Measurements from ENCODE around the gene NEK6.

Gene NEK6

GRCh38 chr9:124254261-124254682, 3.5 kb upstream of the NEK6 start:
- H3K36me3 ChIP-seq (ENCODE audit: control insufficient read depth, low read length), result no peaks in the 10 kb centered on the region
- H3K9me3 ChIP-seq (ENCODE audit: control insufficient read depth, insufficient read depth, low read length), result no peaks in the 10 kb centered on the region
- 0 out of 2 replicates have a peak, but pooled peaks cover 2% of the 10 kb centered on the region for H4K20me1 ChIP-seq (ENCODE audit: control insufficient read depth, insufficient read depth, low read depth, low read length)
- no peaks in the 10 kb centered on the region for H3K9me2 ChIP-seq (replicated peaks; ENCODE audit: control insufficient read depth, low read length)
- H3K27me3 ChIP-seq (ENCODE audit: control insufficient read depth, low read length), result peaks cover 22% of the 10 kb centered on the region
- H3K4me2 ChIP-seq (ENCODE audit: low read length), result peak overlapping the region; percentile 35
- peaks cover 48% of the 10 kb centered on the region for H3K4me1 ChIP-seq (ENCODE audit: control insufficient read depth, low read length)
- TF ChIP-seq EZH2phosphoT487 (IDR thresholded peaks at IDR 0.05; ENCODE audit: borderline replicate concordance, low read length) (no peak), CTCF (IDR thresholded peaks at IDR 0.05; ENCODE audit: low read depth, low read length, poor library complexity, severe bottlenecking) (no peak)
- peak overlapping the region; percentile 17; the same call in 1 of the 2 replicates for H3K27ac ChIP-seq (ENCODE audit: low read depth, low read length)
- H3K79me2 ChIP-seq (ENCODE audit: control insufficient read depth, low read length), result peaks cover 11% of the 10 kb centered on the region
- H3F3A ChIP-seq (ENCODE audit: control insufficient read depth, insufficient read depth), result peaks cover 21% of the 10 kb centered on the region
- H3K4me3 ChIP-seq (ENCODE audit: low read length), result no peak overlapping the region

DNA sequence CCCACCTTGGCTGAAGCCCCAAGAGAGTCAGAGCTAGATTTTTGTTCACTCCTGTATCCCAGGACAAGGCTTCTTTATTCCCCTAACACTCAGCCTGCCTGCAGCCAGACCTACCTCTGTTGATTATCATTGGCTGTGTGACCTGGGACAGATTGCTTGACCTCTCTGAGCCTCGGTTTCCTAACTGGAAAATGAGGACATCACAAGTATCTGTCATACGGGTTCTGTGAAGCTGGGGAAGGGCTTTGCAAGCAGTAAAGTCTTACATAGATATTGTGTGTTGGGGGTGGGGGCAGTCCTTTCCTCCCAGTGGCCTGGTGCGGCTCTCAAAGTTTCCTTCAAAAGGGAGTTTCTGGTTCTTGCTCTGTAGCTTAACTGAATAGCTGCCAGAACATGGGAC, 2.5 kb upstream of the NEK6 start:
- TF ChIP-seq CTCF (IDR thresholded peaks at IDR 0.05; ENCODE audit: low read depth, low read length, poor library complexity, severe bottlenecking) (no peak), EZH2phosphoT487 (IDR thresholded peaks at IDR 0.05; ENCODE audit: borderline replicate concordance, low read length) (no peak)
- Histone ChIP-seq H3K27ac (ENCODE audit: low read depth, low read length) (no peak overlapping the region), H3K9me3 (ENCODE audit: control insufficient read depth, insufficient read depth, low read length) (no peaks in the 10 kb centered on the region), H4K20me1 (ENCODE audit: control insufficient read depth, insufficient read depth, low read depth, low read length) (0 out of 2 replicates have a peak, but pooled peaks cover 7% of the 10 kb centered on the region), H3K4me1 (ENCODE audit: control insufficient read depth, low read length) (peaks cover 57% of the 10 kb centered on the region), H3K4me2 (ENCODE audit: low read length) (no peak overlapping the region), H3K27me3 (ENCODE audit: control insufficient read depth, low read length) (peaks cover 30% of the 10 kb centered on the region), H3K79me2 (ENCODE audit: control insufficient read depth, low read length) (peaks cover 18% of the 10 kb centered on the region), H3K9me2 (replicated peaks; ENCODE audit: control insufficient read depth, low read length) (no peaks in the 10 kb centered on the region), H3K36me3 (ENCODE audit: control insufficient read depth, low read length) (no peaks in the 10 kb centered on the region), H3K4me3 (ENCODE audit: low read length) (no peak overlapping the region), H3F3A (ENCODE audit: control insufficient read depth, insufficient read depth) (peaks cover 21% of the 10 kb centered on the region)

DNA sequence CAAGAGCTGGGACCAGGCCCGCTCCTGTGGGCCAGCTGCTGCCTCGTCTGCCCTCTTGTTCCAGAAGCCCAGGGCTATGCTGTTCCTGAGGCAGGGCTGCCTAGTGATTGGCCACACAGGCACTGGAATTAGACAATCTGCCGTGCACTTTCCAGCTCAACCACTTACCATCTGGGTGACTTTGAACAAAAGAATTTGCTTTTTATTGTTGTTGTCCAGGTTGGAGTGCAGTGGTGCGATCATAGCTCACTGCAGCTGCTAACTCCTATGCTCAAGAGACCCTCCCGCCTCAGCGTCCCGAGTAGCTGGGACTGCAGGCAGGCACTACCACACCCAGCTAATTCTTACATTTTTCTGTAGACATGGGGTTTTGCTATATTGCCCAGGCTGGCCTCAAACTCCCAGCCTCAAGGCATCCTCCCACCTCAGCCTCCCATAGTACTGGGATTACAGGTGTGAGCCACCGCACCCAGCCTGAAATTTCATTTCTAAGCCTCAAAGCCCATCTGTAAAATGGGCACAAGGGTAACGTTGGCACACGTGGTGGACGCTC, 1.2 kb upstream of the NEK6 start:
- H3K9me2 ChIP-seq (replicated peaks; ENCODE audit: control insufficient read depth, low read length), result no peaks in the 10 kb centered on the region
- no peaks in the 10 kb centered on the region for H3K9me3 ChIP-seq (ENCODE audit: control insufficient read depth, insufficient read depth, low read length)
- H3K79me2 ChIP-seq (ENCODE audit: control insufficient read depth, low read length), result peaks cover 23% of the 10 kb centered on the region
- peaks cover 70% of the 10 kb centered on the region for H3K4me1 ChIP-seq (ENCODE audit: control insufficient read depth, low read length)
- H3K4me3 ChIP-seq (ENCODE audit: low read length), result peak overlapping the region; percentile 64
- H3K27me3 ChIP-seq (ENCODE audit: control insufficient read depth, low read length), result peaks cover 34% of the 10 kb centered on the region
- H4K20me1 ChIP-seq (ENCODE audit: control insufficient read depth, insufficient read depth, low read depth, low read length), result 0 out of 2 replicates have a peak, but pooled peaks cover 11% of the 10 kb centered on the region
- H3F3A ChIP-seq (ENCODE audit: control insufficient read depth, insufficient read depth), result peaks cover 29% of the 10 kb centered on the region
- no peak for TF ChIP-seq CTCF (IDR thresholded peaks at IDR 0.05; ENCODE audit: low read depth, low read length, poor library complexity, severe bottlenecking)
- no peak for TF ChIP-seq EZH2phosphoT487 (IDR thresholded peaks at IDR 0.05; ENCODE audit: borderline replicate concordance, low read length)
- H3K36me3 ChIP-seq (ENCODE audit: control insufficient read depth, low read length), result no peaks in the 10 kb centered on the region
- H3K27ac ChIP-seq (ENCODE audit: low read depth, low read length), result peak overlapping the region; percentile 47
- H3K4me2 ChIP-seq (ENCODE audit: low read length), result peak overlapping the region; percentile 63
